ENCODE measurements around the gene DTX3L. TPM values are rescaled to one million over a fixed set of nuclear protein-coding genes. Genes with fewer than 3 reads are reported as not detected.

Gene DTX3L
- total and polyA plus RNA-seq, 9 of the 15 experiments (the other 6 are each of a cell fraction or from before 2014, with no cell fraction given), result 2.3 to 6.5 (median 3.0) TPM

GRCh38 chr3:122594025-122594424 lies 29.9 kb downstream of the DTX3L start:
- no TSS peak for BruUV-seq (replicated peaks)
- no peak for FAIRE-seq
- ChIA-PET POLR2A (interaction anchor here (0.7 to 1.4 kb wide), 2 partner anchors 85 to 139 kb away, joined by 3 read pairs; no protein-coding TSS in a partner anchor), CTCF (ENCODE audit: low intra/inter-chr PET ratio) (no interaction called here)
- DNase-seq (ENCODE audit: extremely low read depth in 1 of 4, low spot score in 3 of 4), result no peak
- no peaks in the 10 kb centered on the region for H4K20me1 ChIP-seq (replicated peaks; ENCODE audit: control insufficient read depth, insufficient read depth, low read length)
- no peak for TF ChIP-seq HNRNPL (IDR thresholded peaks at IDR 0.05; ENCODE audit: low read depth, low read length)
- TF ChIP-seq CEBPB (tag; IDR thresholded peaks at IDR 0.05), result peak; percentile 33; the same call in 1 of the 2 replicates
- no peak for ATAC-seq
- H3K4me3 ChIP-seq, result no peak overlapping the region
- H3K79me2 ChIP-seq (ENCODE audit: control insufficient read depth, insufficient read depth, low read length), result no peaks in the 10 kb centered on the region
- H3K4me1 ChIP-seq (replicated peaks in 1 of 2; ENCODE audit: control insufficient read depth in 2 of 2, insufficient read depth in 2 of 2, low read length in 2 of 2), result no peaks in the 10 kb centered on the region
- H3K27me3 ChIP-seq (ENCODE audit: control insufficient read depth in 2 of 2, insufficient read depth in 2 of 2, low read length in 2 of 2), result no peaks in the 10 kb centered on the region
- H3K9ac ChIP-seq (ENCODE audit: insufficient read depth in 1 of 2, low read depth in 2 of 2, low read length in 2 of 2), result no peak overlapping the region
- H3K9me1 ChIP-seq (ENCODE audit: control insufficient read depth, insufficient read depth, low read length), result no peaks in the 10 kb centered on the region
- no peak overlapping the region for H3K27ac ChIP-seq (ENCODE audit: extremely low read depth, low read depth, low read length)
- H2AFZ ChIP-seq (ENCODE audit: low read depth, low read length), result no peak overlapping the region
- intact Hi-C loops (cut with micrococcal nuclease), result no loop called here
- H3K36me3 ChIP-seq (ENCODE audit: control insufficient read depth, insufficient read depth, low read length), result no peaks in the 10 kb centered on the region
- no peaks in the 10 kb centered on the region for H3K9me3 ChIP-seq (replicated peaks; ENCODE audit: control insufficient read depth, insufficient read depth, low read depth, low read length)
- H3K4me2 ChIP-seq (ENCODE audit: insufficient read depth, low read length), result no peak overlapping the region
- in situ Hi-C loops (cut with MboI), result no loop called here

DNA sequence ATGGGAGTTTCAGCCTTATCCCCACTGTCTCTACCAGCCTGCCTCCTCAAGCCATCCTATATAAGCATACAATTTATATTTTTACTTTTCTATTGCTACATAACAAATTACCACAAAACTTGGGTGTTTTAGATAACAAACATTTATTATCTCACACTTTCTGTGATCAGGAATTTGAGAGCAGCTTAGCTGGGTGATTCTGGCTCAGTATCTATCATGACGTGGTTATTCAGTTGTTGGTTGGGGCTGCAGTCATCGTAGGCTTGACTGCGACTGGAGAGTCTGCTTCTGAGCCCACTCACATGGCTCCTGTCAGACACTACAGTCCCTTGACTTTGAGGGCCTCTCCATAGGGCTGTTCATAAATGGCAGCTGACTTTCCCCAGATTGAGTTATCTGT lies 34.0 kb downstream of the DTX3L start:
- no peak for ATAC-seq
- Histone ChIP-seq H3K79me2 (ENCODE audit: control insufficient read depth, insufficient read depth, low read length) (no peaks in the 10 kb centered on the region), H3K4me2 (ENCODE audit: insufficient read depth, low read length) (no peak overlapping the region), H3K4me1 (replicated peaks in 1 of 2; ENCODE audit: control insufficient read depth in 2 of 2, insufficient read depth in 2 of 2, low read length in 2 of 2) (no peaks in the 10 kb centered on the region), H3K9me3 (replicated peaks; ENCODE audit: control insufficient read depth, insufficient read depth, low read depth, low read length) (no peaks in the 10 kb centered on the region), H3K27me3 (ENCODE audit: control insufficient read depth in 2 of 2, insufficient read depth in 2 of 2, low read length in 2 of 2) (no peaks in the 10 kb centered on the region), H3K9me1 (ENCODE audit: control insufficient read depth, insufficient read depth, low read length) (no peaks in the 10 kb centered on the region), H3K9ac (ENCODE audit: insufficient read depth in 1 of 2, low read depth in 2 of 2, low read length in 2 of 2) (no peak overlapping the region), H3K36me3 (ENCODE audit: control insufficient read depth, insufficient read depth, low read length) (no peaks in the 10 kb centered on the region), H4K20me1 (replicated peaks; ENCODE audit: control insufficient read depth, insufficient read depth, low read length) (no peaks in the 10 kb centered on the region), H3K4me3 (no peak overlapping the region), H3K27ac (ENCODE audit: extremely low read depth, low read depth, low read length) (no peak overlapping the region), H2AFZ (ENCODE audit: low read depth, low read length) (peak overlapping the region; percentile 66)
- CTCF ChIA-PET (ENCODE audit: low intra/inter-chr PET ratio), result no interaction called here
- FAIRE-seq, result no peak
- intact Hi-C loops (cut with micrococcal nuclease) (no loop called here), in situ Hi-C loops (cut with MboI) (no loop called here)
- TF ChIP-seq RFX7 (CRISPR knock-in tag; IDR thresholded peaks at IDR 0.05) (no peak), ZBTB34 (CRISPR knock-in tag; IDR thresholded peaks at IDR 0.05) (no peak), NFYB (IDR thresholded peaks at IDR 0.05; ENCODE audit: extremely low read depth, insufficient read length) (no peak), TEAD2 (tag; IDR thresholded peaks at IDR 0.05) (no peak), NR4A1 (CRISPR knock-in tag; IDR thresholded peaks at IDR 0.05) (no peak), NR4A1 (tag; IDR thresholded peaks at IDR 0.05) (0 out of 2 replicates have a peak, but pooled peaks have one; percentile 32)
- TF ChIP-seq, protein P1, sequence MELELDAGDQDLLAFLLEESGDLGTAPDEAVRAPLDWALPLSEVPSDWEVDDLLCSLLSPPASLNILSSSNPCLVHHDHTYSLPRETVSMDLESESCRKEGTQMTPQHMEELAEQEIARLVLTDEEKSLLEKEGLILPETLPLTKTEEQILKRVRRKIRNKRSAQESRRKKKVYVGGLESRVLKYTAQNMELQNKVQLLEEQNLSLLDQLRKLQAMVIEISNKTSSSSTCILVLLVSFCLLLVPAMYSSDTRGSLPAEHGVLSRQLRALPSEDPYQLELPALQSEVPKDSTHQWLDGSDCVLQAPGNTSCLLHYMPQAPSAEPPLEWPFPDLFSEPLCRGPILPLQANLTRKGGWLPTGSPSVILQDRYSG (tag; conservative IDR thresholded peaks at IDR 0.05; ENCODE audit: low read depth), result peak; percentile 80
- TF ChIP-seq, protein P2, sequence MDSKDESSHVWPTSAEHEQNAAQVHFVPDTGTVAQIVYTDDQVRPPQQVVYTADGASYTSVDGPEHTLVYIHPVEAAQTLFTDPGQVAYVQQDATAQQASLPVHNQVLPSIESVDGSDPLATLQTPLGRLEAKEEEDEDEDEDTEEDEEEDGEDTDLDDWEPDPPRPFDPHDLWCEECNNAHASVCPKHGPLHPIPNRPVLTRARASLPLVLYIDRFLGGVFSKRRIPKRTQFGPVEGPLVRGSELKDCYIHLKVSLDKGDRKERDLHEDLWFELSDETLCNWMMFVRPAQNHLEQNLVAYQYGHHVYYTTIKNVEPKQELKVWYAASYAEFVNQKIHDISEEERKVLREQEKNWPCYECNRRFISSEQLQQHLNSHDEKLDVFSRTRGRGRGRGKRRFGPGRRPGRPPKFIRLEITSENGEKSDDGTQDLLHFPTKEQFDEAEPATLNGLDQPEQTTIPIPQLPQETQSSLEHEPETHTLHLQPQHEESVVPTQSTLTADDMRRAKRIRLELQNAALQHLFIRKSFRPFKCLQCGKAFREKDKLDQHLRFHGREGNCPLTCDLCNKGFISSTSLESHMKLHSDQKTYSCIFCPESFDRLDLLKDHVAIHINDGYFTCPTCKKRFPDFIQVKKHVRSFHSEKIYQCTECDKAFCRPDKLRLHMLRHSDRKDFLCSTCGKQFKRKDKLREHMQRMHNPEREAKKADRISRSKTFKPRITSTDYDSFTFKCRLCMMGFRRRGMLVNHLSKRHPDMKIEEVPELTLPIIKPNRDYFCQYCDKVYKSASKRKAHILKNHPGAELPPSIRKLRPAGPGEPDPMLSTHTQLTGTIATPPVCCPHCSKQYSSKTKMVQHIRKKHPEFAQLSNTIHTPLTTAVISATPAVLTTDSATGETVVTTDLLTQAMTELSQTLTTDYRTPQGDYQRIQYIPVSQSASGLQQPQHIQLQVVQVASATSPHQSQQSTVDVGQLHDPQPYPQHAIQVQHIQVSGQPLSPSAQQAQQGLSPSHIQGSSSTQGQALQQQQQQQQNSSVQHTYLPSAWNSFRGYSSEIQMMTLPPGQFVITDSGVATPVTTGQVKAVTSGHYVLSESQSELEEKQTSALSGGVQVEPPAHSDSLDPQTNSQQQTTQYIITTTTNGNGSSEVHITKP (IDR thresholded peaks at IDR 0.05; ENCODE audit: partially characterized antibody), result no peak
- POLR2A ChIA-PET, result interaction anchor here (0.6 kb wide), 1 partner anchor 101 kb away, joined by 3 read pairs; no protein-coding TSS in a partner anchor
- DNase-seq (ENCODE audit: extremely low read depth in 1 of 4, low spot score in 3 of 4), result no peak
- no TSS peak for BruUV-seq (replicated peaks)
- WGBS (ENCODE audit: insufficient coverage, low coverage, missing lambda C conversion rate), result 14% methylated on average over 3 of the region's 3 CpGs

Measured in K562 (cell line).